Right atrium auricular region (tissue), 2 donors: ENCODE results near the gene MTA3. TPM values are rescaled to one million over a fixed set of nuclear protein-coding genes. Genes with fewer than 3 reads are reported as not detected.
A peak's percentile ranks its signal among the peaks of the same experiment; 100 is the strongest.

Experiments
- DNase-seq: peaks from one replicate; pipeline ENCODE4 v3.0.0-alpha.2; 2019; ENCODE audit warnings: low spot score
- H3K27ac ChIP-seq, 2 donors: fragments of 200-600 bp; sonication (generic); 1 replicate in 1 of 2; 2 replicates in 1 of 2; pipeline ENCODE4 v1.5.1; 2016 to 2019
- H3K27me3 ChIP-seq, 2 donors: fragments of 200-600 bp; sonication (generic); one replicate each; pipeline versions ENCODE4 v1.5.1 to v1.6.0; 2017 to 2019
- H3K36me3 ChIP-seq: fragments of 200-600 bp; sonication (generic); one replicate; pipeline ENCODE4 v1.5.1; 2016
- H3K4me1 ChIP-seq, 2 donors: fragments of 200-600 bp; sonication (generic); one replicate each; pipeline versions ENCODE4 v1.5.1 to v1.6.0; 2017 to 2019
- H3K4me3 ChIP-seq, 2 donors: fragments of 200-600 bp; sonication (generic); 1 replicate in 1 of 2; 2 replicates in 1 of 2; pipeline ENCODE4 v1.5.1; 2017 to 2019; ENCODE audit warnings: mild to moderate bottlenecking in 1 of 2, moderate library complexity in 1 of 2
- H3K9me3 ChIP-seq, 2 donors: fragments of 200-600 bp; sonication (generic); one replicate each; pipeline ENCODE4 v1.5.1; 2019
- total RNA-seq, 2 donors: library from RNA; depleted of rRNA; stranded (reverse); fragments of >200 nt; gene quantifications; one replicate each; pipeline ENCODE4 v1.1.0, GENCODE V29; 2016
- TF ChIP-seq, protein P1 (sequence below), 2 donors: fragments of 200-600 bp; sonication (generic); IDR thresholded peaks; one replicate each; pipeline ENCODE4 v1.5.1; 2019; ENCODE audit warnings: antibody characterized with exemption in 2 of 2

MTA3 gene
- total RNA-seq, 2 donors from 2014 or later = 12.9 to 18.5 TPM

DNA sequence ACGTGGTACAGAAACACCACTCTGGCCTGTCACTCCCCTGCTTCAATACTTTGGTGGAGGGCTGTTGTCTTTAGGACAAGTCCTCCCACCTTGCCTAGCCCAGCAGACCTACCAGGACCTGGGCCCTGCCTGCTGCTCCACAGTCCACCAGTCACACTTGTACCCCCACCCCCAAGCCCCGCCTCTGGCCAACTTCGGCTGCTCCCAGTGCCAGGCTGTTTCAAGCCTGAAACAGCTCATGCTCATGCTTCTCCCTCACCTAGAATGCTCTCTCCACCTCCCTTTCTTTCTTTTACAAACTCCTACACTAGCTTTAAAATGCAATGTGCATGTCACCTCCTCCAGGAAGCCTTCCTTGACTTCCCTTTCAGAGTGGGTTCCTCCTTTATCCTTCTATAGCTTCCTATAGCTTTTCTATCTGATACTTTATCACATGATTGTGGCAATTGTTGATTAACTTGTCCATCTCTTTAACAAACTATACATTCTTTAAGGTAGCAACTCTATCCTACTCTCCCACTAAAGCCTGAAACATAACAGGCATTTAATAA is 200.3 kb downstream of the MTA3 start:
- no peaks in the 10 kb centered on the region for H3K27me3 ChIP-seq
- no peak overlapping the region for H3K27ac ChIP-seq
- no peaks in the 10 kb centered on the region for H3K4me1 ChIP-seq
- no peaks in the 10 kb centered on the region for H3K36me3 ChIP-seq
- no peaks in the 10 kb centered on the region for H3K9me3 ChIP-seq
- H3K4me3 ChIP-seq = no peak overlapping the region
- TF ChIP-seq, protein P1, sequence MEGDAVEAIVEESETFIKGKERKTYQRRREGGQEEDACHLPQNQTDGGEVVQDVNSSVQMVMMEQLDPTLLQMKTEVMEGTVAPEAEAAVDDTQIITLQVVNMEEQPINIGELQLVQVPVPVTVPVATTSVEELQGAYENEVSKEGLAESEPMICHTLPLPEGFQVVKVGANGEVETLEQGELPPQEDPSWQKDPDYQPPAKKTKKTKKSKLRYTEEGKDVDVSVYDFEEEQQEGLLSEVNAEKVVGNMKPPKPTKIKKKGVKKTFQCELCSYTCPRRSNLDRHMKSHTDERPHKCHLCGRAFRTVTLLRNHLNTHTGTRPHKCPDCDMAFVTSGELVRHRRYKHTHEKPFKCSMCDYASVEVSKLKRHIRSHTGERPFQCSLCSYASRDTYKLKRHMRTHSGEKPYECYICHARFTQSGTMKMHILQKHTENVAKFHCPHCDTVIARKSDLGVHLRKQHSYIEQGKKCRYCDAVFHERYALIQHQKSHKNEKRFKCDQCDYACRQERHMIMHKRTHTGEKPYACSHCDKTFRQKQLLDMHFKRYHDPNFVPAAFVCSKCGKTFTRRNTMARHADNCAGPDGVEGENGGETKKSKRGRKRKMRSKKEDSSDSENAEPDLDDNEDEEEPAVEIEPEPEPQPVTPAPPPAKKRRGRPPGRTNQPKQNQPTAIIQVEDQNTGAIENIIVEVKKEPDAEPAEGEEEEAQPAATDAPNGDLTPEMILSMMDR (IDR thresholded peaks at IDR 0.05) = no peak
- no peak for DNase-seq

DNA sequence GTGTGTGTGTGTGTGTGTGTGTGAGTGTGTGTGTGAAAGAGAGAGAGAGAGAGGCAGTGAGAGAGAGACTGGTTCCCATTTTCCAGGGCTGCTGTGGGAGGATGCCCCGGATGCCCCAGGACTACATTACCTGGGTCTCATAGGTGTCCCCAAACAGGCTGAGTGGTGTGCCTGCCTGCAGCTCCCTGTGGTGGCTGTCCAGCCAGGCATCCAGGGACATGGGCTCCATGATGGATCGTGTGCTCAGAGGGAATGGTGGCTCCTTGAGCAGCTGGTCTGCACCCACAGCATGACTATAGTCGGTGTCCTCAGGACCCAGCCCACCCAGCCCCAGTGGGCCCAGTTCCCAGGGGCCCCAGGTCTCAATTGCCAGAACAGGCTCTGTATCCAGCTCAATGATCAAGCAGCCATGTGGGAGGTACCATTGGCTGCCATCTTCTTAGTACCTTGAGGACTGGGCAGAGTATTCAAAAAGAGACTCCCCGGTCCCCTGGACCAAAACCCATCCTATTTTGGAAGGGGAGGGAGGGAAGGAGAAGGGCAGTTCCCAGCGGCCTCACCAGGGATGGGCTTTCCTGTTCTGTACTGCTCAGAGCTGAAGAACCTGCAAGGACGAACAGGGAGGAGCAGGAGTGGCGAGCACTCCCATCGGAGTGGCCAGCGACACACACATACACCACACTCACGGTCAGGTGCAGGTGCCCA is 201.3 kb downstream of the MTA3 start:
- Histone ChIP-seq H3K4me1 (no peaks in the 10 kb centered on the region), H3K27me3 (no peaks in the 10 kb centered on the region), H3K27ac (no peak overlapping the region), H3K36me3 (no peaks in the 10 kb centered on the region), H3K4me3 (no peak overlapping the region), H3K9me3 (no peaks in the 10 kb centered on the region)
- TF ChIP-seq, protein P1 (IDR thresholded peaks at IDR 0.05) = no peak
- DNase-seq = no peak

- no peak for DNase-seq
- H3K4me3 ChIP-seq = no peak overlapping the region
- no peaks in the 10 kb centered on the region for H3K9me3 ChIP-seq
- H3K27ac ChIP-seq = no peak overlapping the region
- H3K4me1 ChIP-seq = no peaks in the 10 kb centered on the region
- no peaks in the 10 kb centered on the region for H3K36me3 ChIP-seq
- TF ChIP-seq, protein P1 (IDR thresholded peaks at IDR 0.05) = peak in 1 of 2 donors; percentile 55
- H3K27me3 ChIP-seq = no peaks in the 10 kb centered on the region
Measured at GRCh38 chr2:42770288-42771131, 202.1 kb downstream of the MTA3 start.

GRCh38 chr2:42771546-42772153 is 203.2 kb downstream of the MTA3 start:
- H3K36me3 ChIP-seq = no peaks in the 10 kb centered on the region
- no peaks in the 10 kb centered on the region for H3K9me3 ChIP-seq
- DNase-seq = no peak
- no peaks in the 10 kb centered on the region for H3K27me3 ChIP-seq
- no peaks in the 10 kb centered on the region for H3K4me1 ChIP-seq
- no peak overlapping the region for H3K4me3 ChIP-seq
- TF ChIP-seq, protein P1 (IDR thresholded peaks at IDR 0.05) = no peak
- no peak overlapping the region for H3K27ac ChIP-seq

DNA sequence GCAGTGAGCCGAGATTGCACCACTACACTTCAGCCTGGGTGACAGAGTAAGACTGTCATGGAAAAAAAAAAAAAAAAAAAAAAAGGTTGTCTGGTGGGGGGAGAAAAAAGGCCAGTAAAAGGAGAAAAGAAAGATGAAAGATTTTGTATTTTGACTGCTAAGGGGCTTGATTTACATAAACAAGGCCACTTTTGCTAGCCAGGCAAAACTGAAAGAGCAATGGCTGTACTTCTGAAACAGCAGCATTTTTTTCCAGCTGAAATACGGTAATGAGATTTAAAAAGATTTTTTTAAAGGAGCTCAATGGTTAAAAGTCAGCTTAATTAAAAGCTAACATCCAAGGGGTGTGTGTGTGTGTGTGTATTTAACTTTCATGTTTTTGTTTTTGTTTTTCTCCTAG is 206.8 kb downstream of the MTA3 start:
- no peaks in the 10 kb centered on the region for H3K27me3 ChIP-seq
- H3K4me3 ChIP-seq = no peak overlapping the region
- DNase-seq = no peak
- no peak overlapping the region for H3K27ac ChIP-seq
- TF ChIP-seq, protein P1 (IDR thresholded peaks at IDR 0.05) = no peak
- no peaks in the 10 kb centered on the region for H3K36me3 ChIP-seq
- no peaks in the 10 kb centered on the region for H3K4me1 ChIP-seq
- no peaks in the 10 kb centered on the region for H3K9me3 ChIP-seq
